Loucy (cell line): Measurements from ENCODE around the gene FRAS1.

Experiments
- H2AFZ ChIP-seq: fragments of 200-600 bp; sonication (generic); 2 replicates; pipeline ENCODE4 v1.6.0; 2016; ENCODE audit warnings: antibody characterized with exemption, mild to moderate bottlenecking, low read length, moderate library complexity
- H3F3A ChIP-seq: fragments of 200-600 bp; 2 replicates; pipeline ENCODE4 v1.6.0; 2016; ENCODE audit warnings: antibody characterized with exemption, low read depth, mild to moderate bottlenecking
- H3K27me3 ChIP-seq: fragments of 200-600 bp; sonication (generic); 2 replicates; pipeline ENCODE4 v1.6.1; 2014; ENCODE audit warnings: low read length, mild to moderate bottlenecking; ENCODE audit not compliant: insufficient read depth, poor library complexity, severe bottlenecking
- H3K36me3 ChIP-seq: fragments of 200-600 bp; sonication (generic); 2 replicates; pipeline ENCODE4 v1.6.1; 2016; ENCODE audit warnings: low read length; ENCODE audit not compliant: insufficient read depth
- H3K4me1 ChIP-seq: fragments of 200-600 bp; sonication (generic); 2 replicates; pipeline ENCODE4 v1.5.1; 2014; ENCODE audit warnings: low read length, mild to moderate bottlenecking; ENCODE audit not compliant: insufficient read depth, poor library complexity, severe bottlenecking
- H3K4me2 ChIP-seq: fragments of 200-600 bp; sonication (generic); 2 replicates; pipeline ENCODE4 v1.6.0; 2014; ENCODE audit warnings: antibody characterized with exemption, low read length, low read depth, mild to moderate bottlenecking; ENCODE audit not compliant: poor library complexity, severe bottlenecking
- H3K4me3 ChIP-seq: fragments of 200-600 bp; sonication (generic); 2 replicates; pipeline ENCODE4 v1.5.1; 2014; ENCODE audit warnings: low read length, mild to moderate bottlenecking, mixed read lengths; ENCODE audit not compliant: poor library complexity, severe bottlenecking
- H3K79me2 ChIP-seq: fragments of 200-600 bp; sonication (generic); 2 replicates; pipeline ENCODE4 v1.6.1; 2014; ENCODE audit warnings: low read length; ENCODE audit not compliant: insufficient read depth
- H3K9ac ChIP-seq: fragments of 200-600 bp; sonication (generic); 2 replicates; pipeline ENCODE4 v1.6.0; 2014; ENCODE audit warnings: mild to moderate bottlenecking, low read depth, low read length, moderate library complexity; ENCODE audit not compliant: poor library complexity, severe bottlenecking
- H3K9me2 ChIP-seq: fragments of 200-600 bp; sonication (generic); replicated peaks from 2 replicates; pipeline ENCODE4 v1.6.1; 2016; ENCODE audit warnings: low read depth, low read length, mixed read lengths
- H3K9me3 ChIP-seq: fragments of 200-600 bp; sonication (generic); 2 replicates; pipeline ENCODE4 v1.6.1; 2014; ENCODE audit warnings: mild to moderate bottlenecking, antibody characterized with exemption, low read length, low read depth; ENCODE audit not compliant: insufficient read depth
- H4K20me1 ChIP-seq: fragments of 200-600 bp; sonication (generic); 2 replicates; pipeline ENCODE4 v1.6.0; 2014; ENCODE audit warnings: antibody characterized with exemption, low read length, mild to moderate bottlenecking; ENCODE audit not compliant: insufficient read depth, poor library complexity, severe bottlenecking
- EZH2phosphoT487 ChIP-seq: fragments of 200-600 bp; IDR thresholded peaks from 2 replicates; pipeline ENCODE4 v1.6.1; 2018; ENCODE audit warnings: antibody characterized with exemption, mild to moderate bottlenecking, moderate library complexity, borderline replicate concordance
- TF ChIP-seq, protein P1 (sequence below): fragments of 200-600 bp; sonication (generic); conservative IDR thresholded peaks from 2 replicates; pipeline ENCODE4 v1.5.1; 2014; ENCODE audit warnings: mild to moderate bottlenecking, antibody characterized with exemption, low read length

Gene FRAS1

DNA sequence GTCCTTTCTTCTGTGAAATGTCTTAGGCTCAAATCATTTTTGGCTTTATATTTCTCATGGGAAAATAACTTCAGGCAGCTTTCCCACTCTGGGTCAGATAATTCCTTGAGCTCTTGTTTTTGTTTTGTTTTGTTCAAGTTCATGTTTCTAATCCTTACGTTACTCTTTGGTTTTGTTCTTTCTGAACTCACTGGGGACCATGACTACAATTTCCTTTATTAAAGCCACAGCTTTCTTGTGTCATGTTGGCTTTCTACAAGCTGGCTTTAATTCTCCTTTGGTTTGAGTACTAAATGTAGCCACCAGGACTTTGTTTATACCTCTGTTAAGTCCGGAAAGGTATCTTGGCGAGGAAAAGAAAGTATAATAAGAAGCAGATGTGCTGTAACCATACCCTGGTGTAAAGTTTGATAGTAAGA is 463.7 kb downstream of the FRAS1 start:
- Histone ChIP-seq H3K4me1 (peaks cover 7% of the 10 kb centered on the region), H3K9me2 (no peaks in the 10 kb centered on the region), H3K4me2 (peak overlapping the region; percentile 30), H3K27me3 (no peaks in the 10 kb centered on the region), H3K4me3 (peak overlapping the region; percentile 4), H3K9me3 (no peaks in the 10 kb centered on the region), H3F3A (no peaks in the 10 kb centered on the region), H3K36me3 (no peaks in the 10 kb centered on the region), H2AFZ (peak overlapping the region; percentile 53), H3K9ac (no peak overlapping the region), H3K79me2 (no peaks in the 10 kb centered on the region), H4K20me1 (no peaks in the 10 kb centered on the region)
- TF ChIP-seq, protein P1, sequence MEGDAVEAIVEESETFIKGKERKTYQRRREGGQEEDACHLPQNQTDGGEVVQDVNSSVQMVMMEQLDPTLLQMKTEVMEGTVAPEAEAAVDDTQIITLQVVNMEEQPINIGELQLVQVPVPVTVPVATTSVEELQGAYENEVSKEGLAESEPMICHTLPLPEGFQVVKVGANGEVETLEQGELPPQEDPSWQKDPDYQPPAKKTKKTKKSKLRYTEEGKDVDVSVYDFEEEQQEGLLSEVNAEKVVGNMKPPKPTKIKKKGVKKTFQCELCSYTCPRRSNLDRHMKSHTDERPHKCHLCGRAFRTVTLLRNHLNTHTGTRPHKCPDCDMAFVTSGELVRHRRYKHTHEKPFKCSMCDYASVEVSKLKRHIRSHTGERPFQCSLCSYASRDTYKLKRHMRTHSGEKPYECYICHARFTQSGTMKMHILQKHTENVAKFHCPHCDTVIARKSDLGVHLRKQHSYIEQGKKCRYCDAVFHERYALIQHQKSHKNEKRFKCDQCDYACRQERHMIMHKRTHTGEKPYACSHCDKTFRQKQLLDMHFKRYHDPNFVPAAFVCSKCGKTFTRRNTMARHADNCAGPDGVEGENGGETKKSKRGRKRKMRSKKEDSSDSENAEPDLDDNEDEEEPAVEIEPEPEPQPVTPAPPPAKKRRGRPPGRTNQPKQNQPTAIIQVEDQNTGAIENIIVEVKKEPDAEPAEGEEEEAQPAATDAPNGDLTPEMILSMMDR: no peak
- TF ChIP-seq EZH2phosphoT487: no peak

DNA sequence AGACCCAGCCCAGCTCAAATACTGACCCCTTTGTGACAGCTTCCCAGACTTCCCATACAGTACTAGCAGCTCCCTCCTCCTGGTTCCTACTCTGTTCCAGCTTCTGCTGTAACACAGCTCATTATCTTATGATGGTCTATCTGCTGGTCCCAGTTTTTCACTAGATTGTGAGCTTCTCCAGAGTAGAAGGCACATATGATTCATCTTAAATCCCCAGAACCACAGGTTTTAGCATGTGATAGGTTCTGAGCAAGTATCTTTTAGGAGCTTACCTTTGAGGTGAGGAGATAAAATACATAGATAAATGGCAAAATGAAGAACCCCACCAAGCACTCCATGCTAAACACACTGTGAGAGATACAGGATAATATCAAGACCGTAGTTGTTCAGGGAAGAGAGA is 466.9 kb downstream of the FRAS1 start:
- H3K4me1 ChIP-seq: peaks cover 7% of the 10 kb centered on the region
- H3K4me3 ChIP-seq: no peak overlapping the region
- no peaks in the 10 kb centered on the region for H4K20me1 ChIP-seq
- no peaks in the 10 kb centered on the region for H3K9me2 ChIP-seq
- no peaks in the 10 kb centered on the region for H3K27me3 ChIP-seq
- no peak overlapping the region for H2AFZ ChIP-seq
- H3K4me2 ChIP-seq: no peak overlapping the region
- H3F3A ChIP-seq: no peaks in the 10 kb centered on the region
- no peaks in the 10 kb centered on the region for H3K79me2 ChIP-seq
- H3K9me3 ChIP-seq: no peaks in the 10 kb centered on the region
- TF ChIP-seq, protein P1: no peak
- no peak for TF ChIP-seq EZH2phosphoT487
- H3K36me3 ChIP-seq: no peaks in the 10 kb centered on the region
- no peak overlapping the region for H3K9ac ChIP-seq

DNA sequence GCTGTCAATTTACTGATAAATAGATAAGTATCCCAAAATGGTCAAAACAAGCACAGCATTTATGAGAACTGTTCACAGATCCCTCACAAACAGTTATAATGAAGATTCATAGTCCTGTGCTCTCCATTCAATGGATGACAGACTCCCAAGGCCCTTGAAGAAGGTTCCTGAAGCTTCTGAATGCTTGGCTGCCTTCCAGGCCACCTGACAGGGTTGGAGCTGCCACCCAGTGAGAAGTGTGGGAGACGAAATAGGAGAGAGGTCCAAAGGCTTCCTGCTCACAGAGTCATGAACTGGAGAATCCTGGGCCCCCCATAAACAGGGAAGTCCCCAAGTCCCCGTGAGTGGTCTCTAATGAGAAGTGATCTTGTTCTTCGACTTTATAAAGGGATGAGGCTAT is 468.4 kb downstream of the FRAS1 start:
- Histone ChIP-seq H3K9me3 (no peaks in the 10 kb centered on the region), H3K9me2 (no peaks in the 10 kb centered on the region), H3K4me1 (peaks cover 7% of the 10 kb centered on the region), H3K9ac (no peak overlapping the region), H3K4me3 (no peak overlapping the region), H3K27me3 (no peaks in the 10 kb centered on the region), H3K4me2 (no peak overlapping the region), H3K79me2 (no peaks in the 10 kb centered on the region), H3K36me3 (no peaks in the 10 kb centered on the region), H2AFZ (no peak overlapping the region), H3F3A (no peaks in the 10 kb centered on the region), H4K20me1 (no peaks in the 10 kb centered on the region)
- TF ChIP-seq, protein P1: no peak
- no peak for TF ChIP-seq EZH2phosphoT487
